Fibroblast of pulmonary artery (primary cell): ENCODE data around the gene MRPL53.
A peak's percentile ranks its signal among the peaks of the same experiment; 100 is the strongest.
"Not testable (repeated sequence)": the region's sequence is repeated elsewhere in the genome, so short reads cannot be mapped to it uniquely, and the experiment has no call there.

Experiments
- DNase-seq: peaks from one replicate; pipeline ENCODE4 v3.0.0-alpha.2; 2010; ENCODE audit warnings: low read depth
- H3K4me3 ChIP-seq: replicated peaks from 2 replicates; pipeline ENCODE4 v1.5.1; 2011; ENCODE audit warnings: low read depth, mild to moderate bottlenecking, control low read depth, low read length, moderate library complexity
- CTCF ChIP-seq: IDR thresholded peaks from 2 replicates; pipeline ENCODE4 v1.5.1; 2011; ENCODE audit warnings: mild to moderate bottlenecking, control low read depth, low read length, inconsistent platforms; ENCODE audit errors: missing control alignments

MRPL53 gene

GRCh38 chr2:74486141-74486540, 13.7 kb upstream of the MRPL53 start:
- DNase-seq = no peak
- TF ChIP-seq CTCF = no peak
- H3K4me3 ChIP-seq = no peak overlapping the region

- peak overlapping the region; percentile 98 for H3K4me3 ChIP-seq
- DNase-seq = not testable (repeated sequence)
Observed at GRCh38 chr2:74483675-74484164, 11.2 kb upstream of the MRPL53 start.

GRCh38 chr2:74482801-74483674, 10.6 kb upstream of the MRPL53 start, which contains the start of the genes CCDC142 and TTC31:
CCDC142 (minus strand) TSS chr2:74482998; CDS start chr2:74482837, 161 bp downstream.
TTC31 (plus strand) TSS chr2:74483081; CDS start chr2:74483096, 15 bp downstream.
- DNase-seq = peak; percentile 96
- peak; percentile 87 for TF ChIP-seq CTCF
- H3K4me3 ChIP-seq = peak within 1 kb of the TSS; percentile 98

- H3K4me3 ChIP-seq = peak overlapping the region; percentile 98
- DNase-seq = no peak
- no peak for TF ChIP-seq CTCF
Observed at GRCh38 chr2:74481961-74482800, 9.7 kb upstream of the MRPL53 start.

- DNase-seq = no peak
- peak overlapping the region; percentile 98 for H3K4me3 ChIP-seq
Observed at GRCh38 chr2:74481431-74481830, 9.0 kb upstream of the MRPL53 start.

GRCh38 chr2:74474899-74475298, 2.4 kb upstream of the MRPL53 start:
- peak; percentile 38 for TF ChIP-seq CTCF
- no peak for DNase-seq
- H3K4me3 ChIP-seq = no peak overlapping the region

More at GRCh38 chr2:74481431-74481830, 9.0 kb upstream of the MRPL53 start:
- TF ChIP-seq CTCF = no peak

GRCh38 chr2:74474481-74474880, 2.0 kb upstream of the MRPL53 start:
- TF ChIP-seq CTCF = no peak
- no peak for DNase-seq
- no peak overlapping the region for H3K4me3 ChIP-seq
